Measurements from ENCODE around the gene ESRRG. TPM values are rescaled to one million over a fixed set of nuclear protein-coding genes. Genes with fewer than 3 reads are reported as not detected.

Gene ESRRG
- total RNA-seq, 2 donors from 2014 or later = 14.3 to 38.5 TPM

- no peak for DNase-seq (ENCODE audit: low spot score)
- Histone ChIP-seq H3K27ac (no peak overlapping the region), H3K27me3 (no peaks in the 10 kb centered on the region), H3K36me3 (no peaks in the 10 kb centered on the region), H3K4me1 (no peaks in the 10 kb centered on the region), H3K9me3 (no peaks in the 10 kb centered on the region), H3K4me3 (no peak overlapping the region)
- no peak for TF ChIP-seq CTCF (IDR thresholded peaks at IDR 0.05)
These were observed 263.5 kb downstream of the ESRRG start for GRCh38 chr1:216459651-216460207.

GRCh38 chr1:216458812-216459211 is 264.4 kb downstream of the ESRRG start:
- Histone ChIP-seq H3K9me3 (no peaks in the 10 kb centered on the region), H3K27me3 (no peaks in the 10 kb centered on the region), H3K4me3 (no peak overlapping the region), H3K4me1 (no peaks in the 10 kb centered on the region), H3K36me3 (no peaks in the 10 kb centered on the region), H3K27ac (no peak overlapping the region)
- no peak for DNase-seq (ENCODE audit: low spot score)
- no peak for TF ChIP-seq CTCF (IDR thresholded peaks at IDR 0.05)

GRCh38 chr1:216457356-216457755 is 265.9 kb downstream of the ESRRG start:
- Histone ChIP-seq H3K9me3 (no peaks in the 10 kb centered on the region), H3K27ac (no peak overlapping the region), H3K27me3 (no peaks in the 10 kb centered on the region), H3K36me3 (no peaks in the 10 kb centered on the region), H3K4me1 (no peaks in the 10 kb centered on the region), H3K4me3 (no peak overlapping the region)
- no peak for TF ChIP-seq CTCF (IDR thresholded peaks at IDR 0.05)
- no peak for DNase-seq (ENCODE audit: low spot score)

- no peak overlapping the region for H3K27ac ChIP-seq
- no peaks in the 10 kb centered on the region for H3K27me3 ChIP-seq
- H3K36me3 ChIP-seq = no peaks in the 10 kb centered on the region
- TF ChIP-seq CTCF (IDR thresholded peaks at IDR 0.05) = no peak
- DNase-seq (ENCODE audit: low spot score) = no peak
- no peak overlapping the region for H3K4me3 ChIP-seq
- H3K9me3 ChIP-seq = no peaks in the 10 kb centered on the region
- H3K4me1 ChIP-seq = no peaks in the 10 kb centered on the region
These were observed 266.5 kb downstream of the ESRRG start for GRCh38 chr1:216456682-216457081.

- no peaks in the 10 kb centered on the region for H3K36me3 ChIP-seq
- H3K9me3 ChIP-seq = no peaks in the 10 kb centered on the region
- H3K27me3 ChIP-seq = no peaks in the 10 kb centered on the region
- no peak for TF ChIP-seq CTCF (IDR thresholded peaks at IDR 0.05)
- DNase-seq (ENCODE audit: low spot score) = no peak
- no peak overlapping the region for H3K4me3 ChIP-seq
- H3K27ac ChIP-seq = no peak overlapping the region
- H3K4me1 ChIP-seq = no peaks in the 10 kb centered on the region
These were observed 269.5 kb downstream of the ESRRG start for GRCh38 chr1:216453777-216454176.

All from right atrium auricular region (tissue), 2 donors.